HCT116 (cell line): ENCODE measurements around the gene MAPK4. TPM values are rescaled to one million over a fixed set of nuclear protein-coding genes. Genes with fewer than 3 reads are reported as not detected.

Experiments used
- ATAC-seq: fragments of 200-7000 bp; cut with Tn5 transposase; 2 replicates; pipeline ENCODE4 v1.9.1; 2020; ENCODE audit warnings: mild to moderate bottlenecking, moderate library complexity
- BruUV-seq: library from RNA; stranded (reverse); fragments of 400-500 nt; replicated peaks from 2 replicates; lab custom pipeline; 2021; lab: Mats Ljungman, UMichigan
- CTCF ChIA-PET: fragments of 300-600 bp; sonication (Branson Sonifier 250); formaldehyde crosslinking; loops from one replicate; lab custom pipeline; 2021; ENCODE audit warnings: antibody characterized with exemption; lab: Charles Lee
- POLR2A ChIA-PET: fragments of 300-600, 350-600 bp; sonication (Branson Sonifier 250); formaldehyde crosslinking; loops from one replicate; lab custom pipeline; 2021; ENCODE audit warnings: antibody characterized with exemption; lab: Charles Lee
- RAD21 ChIA-PET, 2 experiments: fragments of 300-600 bp; sonication (Branson Sonifier 250); formaldehyde crosslinking; loops; one replicate each; lab custom pipeline; 2023; ENCODE audit warnings: low total read pairs in 2 of 2; ENCODE audit not compliant: uncharacterized antibody in 2 of 2, unreplicated experiment in 2 of 2, low non-redundant PET in 1 of 2; lab: Charles Lee
- DNase-seq: peaks from one replicate; pipeline ENCODE4 v3.0.0-alpha.2; 2010; ENCODE audit warnings: low read depth, low spot score
- H2AFZ ChIP-seq: fragments of 200-600 bp; shearing (Covaris generic), sonication (generic); 2 replicates; pipeline ENCODE4 v1.6.1; 2017; ENCODE audit warnings: low read depth, mixed run types, mixed read lengths, antibody characterized with exemption, low read length; ENCODE audit not compliant: poor library complexity, severe bottlenecking
- H3K27ac ChIP-seq: 2 replicates; pipeline ENCODE4 v1.5.1; 2012; ENCODE audit warnings: low read depth, low read length
- H3K27me3 ChIP-seq: fragments of 200-600 bp; sonication (generic); 2 replicates; pipeline ENCODE4 v1.6.1; 2016; ENCODE audit warnings: mixed run types, low read length, mixed read lengths; ENCODE audit not compliant: insufficient read depth
- H3K36me3 ChIP-seq, 2 experiments: fragments of 200-500 bp in 1 of 2; fragments of 200-600 bp in 1 of 2; sonication (Bioruptor generic) in 1 of 2; sonication (generic) in 1 of 2; 2 replicates each; pipeline versions ENCODE4 v1.5.1 to v1.6.1; 2014 to 2016; ENCODE audit warnings: low read length in 2 of 2, inconsistent platforms in 1 of 2, mixed read lengths in 1 of 2, mixed run types in 1 of 2; ENCODE audit not compliant: insufficient read depth in 2 of 2, control insufficient read depth in 1 of 2
- H3K4me1 ChIP-seq, 2 experiments: fragments of 200-600 bp in 1 of 2; sonication (generic) in 1 of 2; 2 replicates each; pipeline versions ENCODE4 v1.5.1 to v1.6.1; 2012 to 2017; ENCODE audit warnings: low read length in 2 of 2, inconsistent platforms in 1 of 2, mild to moderate bottlenecking in 1 of 2, mixed read lengths in 1 of 2, mixed run types in 1 of 2, moderate library complexity in 1 of 2; ENCODE audit not compliant: insufficient read depth in 2 of 2, control insufficient read depth in 1 of 2
- H3K4me2 ChIP-seq: fragments of 200-600 bp; sonication (generic); 2 replicates; pipeline ENCODE4 v1.6.1; 2017; ENCODE audit warnings: mixed run types, low read length, mixed read lengths
- H3K4me3 ChIP-seq, 2 experiments: fragments of 200-600 bp in 1 of 2; sonication (generic) in 1 of 2; replicated peaks in 1 of 2; 2 replicates each; pipeline ENCODE4 v1.5.1; 2011 to 2016; ENCODE audit warnings: low read length in 2 of 2, control low read depth in 1 of 2, low read depth in 1 of 2, mild to moderate bottlenecking in 1 of 2, mixed read lengths in 1 of 2, mixed run types in 1 of 2
- H3K79me2 ChIP-seq: fragments of 200-600 bp; sonication (generic); 2 replicates; pipeline ENCODE4 v1.6.1; 2017; ENCODE audit warnings: mild to moderate bottlenecking, mixed run types, low read length, moderate library complexity, mixed read lengths; ENCODE audit not compliant: insufficient read depth
- H3K9ac ChIP-seq: fragments of 200-600 bp; sonication (generic); 2 replicates; pipeline ENCODE4 v1.6.1; 2016; ENCODE audit warnings: low read length, mixed read lengths
- H3K9me2 ChIP-seq: fragments of 200-600 bp; sonication (generic), shearing (Covaris generic); 2 replicates; pipeline ENCODE4 v1.6.1; 2017; ENCODE audit warnings: mixed run types, mild to moderate bottlenecking, moderate library complexity; ENCODE audit not compliant: insufficient read depth
- H3K9me3 ChIP-seq, 2 experiments: fragments of 200-500 bp in 1 of 2; fragments of 200-600 bp in 1 of 2; sonication (Bioruptor generic) in 1 of 2; sonication (generic) in 1 of 2; 2 replicates each; pipeline ENCODE4 v1.6.1; 2014 to 2017; ENCODE audit warnings: low read length in 2 of 2, mixed read lengths in 2 of 2, inconsistent platforms in 1 of 2, low read depth in 1 of 2, mild to moderate bottlenecking in 1 of 2, mixed run types in 1 of 2, moderate library complexity in 1 of 2; ENCODE audit not compliant: control insufficient read depth in 1 of 2, insufficient read depth in 1 of 2
- H4K20me1 ChIP-seq: fragments of 200-600 bp; sonication (generic), shearing (Covaris generic); 2 replicates; pipeline ENCODE4 v1.6.1; 2017; ENCODE audit warnings: mixed run types, mild to moderate bottlenecking, moderate library complexity; ENCODE audit not compliant: insufficient read depth
- CBX3 ChIP-seq: IDR thresholded peaks from 2 replicates; pipeline ENCODE4 v1.6.1; 2012; ENCODE audit warnings: low read depth
- CEBPB ChIP-seq: IDR thresholded peaks from 2 replicates; pipeline ENCODE4 v1.6.1; 2012; ENCODE audit warnings: low read depth
- EGR1 ChIP-seq: IDR thresholded peaks from 2 replicates; pipeline ENCODE4 v1.6.1; 2012; ENCODE audit warnings: low read depth
- ELF1 ChIP-seq: IDR thresholded peaks from 2 replicates; pipeline ENCODE4 v1.6.1; 2012; ENCODE audit warnings: low read depth, borderline replicate concordance
- EZH2 ChIP-seq: fragments of 200-600 bp; sonication (generic); IDR thresholded peaks from 2 replicates; pipeline ENCODE4 v1.6.1; 2017; ENCODE audit warnings: antibody characterized with exemption, mixed run types
- EZH2phosphoT487 ChIP-seq: fragments of 200-600 bp; IDR thresholded peaks from 2 replicates; pipeline ENCODE4 v1.6.1; 2018; ENCODE audit warnings: antibody characterized with exemption, borderline replicate concordance
- FOSL1 ChIP-seq: IDR thresholded peaks from 2 replicates; pipeline ENCODE4 v1.6.1; 2012; ENCODE audit warnings: low read depth
- POLR2AphosphoS5 ChIP-seq: IDR thresholded peaks from 2 replicates; pipeline ENCODE4 v1.6.1; 2011; ENCODE audit warnings: mild to moderate bottlenecking, low read depth, low read length, moderate library complexity
- RAD21 ChIP-seq: IDR thresholded peaks from 2 replicates; pipeline ENCODE4 v1.6.1; 2012; ENCODE audit warnings: low read depth, mild to moderate bottlenecking
- SIN3A ChIP-seq: IDR thresholded peaks from 2 replicates; pipeline ENCODE4 v1.6.1; 2012; ENCODE audit warnings: low read depth
- SP1 ChIP-seq: IDR thresholded peaks from 2 replicates; pipeline ENCODE4 v1.6.1; 2012; ENCODE audit warnings: low read depth
- SRF ChIP-seq: IDR thresholded peaks from 2 replicates; pipeline ENCODE4 v1.6.1; 2012; ENCODE audit warnings: low read depth
- TCF7L2 ChIP-seq: IDR thresholded peaks from 2 replicates; pipeline ENCODE4 v1.7.0; 2011; ENCODE audit warnings: borderline replicate concordance, inconsistent platforms; ENCODE audit not compliant: insufficient read depth, insufficient read length; ENCODE audit errors: extremely low read depth
- YY1 ChIP-seq: IDR thresholded peaks from 2 replicates; pipeline ENCODE4 v1.6.1; 2011; ENCODE audit warnings: low read length, low read depth, moderate library complexity, mild to moderate bottlenecking; ENCODE audit not compliant: insufficient replicate concordance; ENCODE audit errors: extremely low read depth
- ZFX ChIP-seq: fragments of 450-650 bp; IDR thresholded peaks from 2 replicates; pipeline ENCODE4 v1.6.1; 2017
- ZNF274 ChIP-seq: fragments of 200-500 bp; sonication (Bioruptor generic); IDR thresholded peaks from 2 replicates; pipeline ENCODE4 v1.6.1; 2014; ENCODE audit warnings: mild to moderate bottlenecking, low read depth, low read length, inconsistent platforms
- intact Hi-C: fragments of 100-400 bp; cut with micrococcal nuclease; formaldehyde crosslinking; loops from 2 replicates; pipeline ENCODE4 v1.10.0; 2022
- total RNA-seq: library from RNA; stranded (reverse); gene quantifications from one replicate; pipeline ENCODE4 v1.2.1, GENCODE V29; 2021; ENCODE audit not compliant: unreplicated experiment
- TF ChIP-seq, protein P1 (sequence below): IDR thresholded peaks from 2 replicates; pipeline ENCODE4 v1.6.1; 2011; ENCODE audit warnings: mild to moderate bottlenecking, low read length, moderate library complexity; ENCODE audit not compliant: insufficient replicate concordance; ENCODE audit errors: extremely low read depth
- TF ChIP-seq, protein P2 (sequence below): IDR thresholded peaks from 2 replicates; pipeline ENCODE4 v1.6.1; 2012

MAPK4 gene
- total RNA-seq, 1 experiment from 2014 or later: 0.89 TPM

DNA sequence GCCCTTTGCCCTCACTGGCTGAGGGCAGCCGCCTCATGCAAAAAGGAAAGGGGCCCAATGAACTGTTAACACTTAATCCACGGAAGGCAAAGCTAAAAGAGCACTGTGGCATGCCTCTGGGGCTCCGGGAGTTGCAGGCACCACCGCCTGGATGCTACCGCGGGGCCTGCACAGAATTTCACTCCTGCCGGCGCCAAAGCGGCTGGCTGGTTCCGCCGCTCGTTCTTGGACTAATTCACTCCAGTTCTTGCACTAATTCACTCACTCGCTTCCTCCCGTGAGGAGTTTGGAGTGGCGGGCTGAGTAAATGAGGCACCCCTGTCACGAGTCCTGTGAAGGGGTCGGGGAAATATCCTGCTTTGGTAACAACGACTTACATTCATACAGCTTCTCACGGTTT lies 14.0 kb upstream of the MAPK4 start:
- DNase-seq: no peak
- H3K9me2 ChIP-seq: no peaks in the 10 kb centered on the region
- no peaks in the 10 kb centered on the region for H3K36me3 ChIP-seq
- POLR2A ChIA-PET: interaction anchor here (0.6 kb wide), 1 partner anchor 246 kb away, joined by 5 read pairs; no protein-coding TSS in a partner anchor
- H3K9me3 ChIP-seq: no peaks in the 10 kb centered on the region
- ATAC-seq: no peak
- H4K20me1 ChIP-seq: no peaks in the 10 kb centered on the region
- H3K27me3 ChIP-seq: no peaks in the 10 kb centered on the region
- TF ChIP-seq POLR2AphosphoS5: no peak
- no peak for TF ChIP-seq CBX3
- TF ChIP-seq, protein P1, sequence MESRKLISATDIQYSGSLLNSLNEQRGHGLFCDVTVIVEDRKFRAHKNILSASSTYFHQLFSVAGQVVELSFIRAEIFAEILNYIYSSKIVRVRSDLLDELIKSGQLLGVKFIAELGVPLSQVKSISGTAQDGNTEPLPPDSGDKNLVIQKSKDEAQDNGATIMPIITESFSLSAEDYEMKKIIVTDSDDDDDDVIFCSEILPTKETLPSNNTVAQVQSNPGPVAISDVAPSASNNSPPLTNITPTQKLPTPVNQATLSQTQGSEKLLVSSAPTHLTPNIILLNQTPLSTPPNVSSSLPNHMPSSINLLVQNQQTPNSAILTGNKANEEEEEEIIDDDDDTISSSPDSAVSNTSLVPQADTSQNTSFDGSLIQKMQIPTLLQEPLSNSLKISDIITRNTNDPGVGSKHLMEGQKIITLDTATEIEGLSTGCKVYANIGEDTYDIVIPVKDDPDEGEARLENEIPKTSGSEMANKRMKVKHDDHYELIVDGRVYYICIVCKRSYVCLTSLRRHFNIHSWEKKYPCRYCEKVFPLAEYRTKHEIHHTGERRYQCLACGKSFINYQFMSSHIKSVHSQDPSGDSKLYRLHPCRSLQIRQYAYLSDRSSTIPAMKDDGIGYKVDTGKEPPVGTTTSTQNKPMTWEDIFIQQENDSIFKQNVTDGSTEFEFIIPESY: no peak
- no peak for TF ChIP-seq EZH2phosphoT487
- TF ChIP-seq ELF1: no peak
- TF ChIP-seq SIN3A: no peak
- no peak for TF ChIP-seq ZNF274
- TF ChIP-seq RAD21: no peak
- TF ChIP-seq SRF: no peak
- TF ChIP-seq SP1: no peak
- TF ChIP-seq, all 23 proteins: peak for 0
- Histone ChIP-seq H3K4me1 (no peaks in the 10 kb centered on the region), H3K79me2 (no peaks in the 10 kb centered on the region), H3K27ac (no peak overlapping the region), H3K4me3 (no peak overlapping the region), H3K4me2 (no peak overlapping the region), H2AFZ (no peak overlapping the region), H3K9ac (no peak overlapping the region)
- BruUV-seq: no TSS peak
- intact Hi-C loops: no loop called here
- CTCF ChIA-PET: no interaction called here
- RAD21 ChIA-PET: no interaction called here

DNA sequence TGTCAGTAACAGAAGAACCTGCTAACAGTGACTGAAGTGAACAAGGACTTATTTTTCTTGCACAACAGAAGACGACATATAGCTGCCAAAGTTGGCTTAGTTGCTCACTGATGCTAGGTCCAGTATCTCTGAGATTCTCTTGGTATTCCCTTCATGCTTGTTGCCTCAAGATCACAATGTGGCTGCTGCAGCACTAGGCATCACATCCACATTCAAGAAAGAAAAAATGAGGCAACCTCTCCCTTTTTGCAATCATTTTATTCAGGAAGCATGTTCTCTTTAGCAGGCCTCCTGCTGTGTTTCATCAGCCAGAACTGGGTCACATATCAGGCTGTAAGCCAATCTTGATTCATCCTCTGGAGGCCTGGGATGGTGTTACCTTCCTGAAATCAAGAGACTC lies 11.7 kb upstream of the MAPK4 start:
- no peaks in the 10 kb centered on the region for H3K36me3 ChIP-seq
- intact Hi-C loops: no loop called here
- H3K9me3 ChIP-seq: no peaks in the 10 kb centered on the region
- RAD21 ChIA-PET: no interaction called here
- H3K79me2 ChIP-seq: no peaks in the 10 kb centered on the region
- H4K20me1 ChIP-seq: no peaks in the 10 kb centered on the region
- 0 out of 2 replicates have a peak, but pooled peaks cover under 1% of the 10 kb centered on the region for H3K27me3 ChIP-seq
- H3K27ac ChIP-seq: no peak overlapping the region
- no TSS peak for BruUV-seq
- CTCF ChIA-PET: no interaction called here
- no peaks in the 10 kb centered on the region for H3K9me2 ChIP-seq
- POLR2A ChIA-PET: no interaction called here
- H3K4me1 ChIP-seq: no peaks in the 10 kb centered on the region
- no peak overlapping the region for H3K4me3 ChIP-seq
- no peak overlapping the region for H2AFZ ChIP-seq
- no peak for DNase-seq
- no peak overlapping the region for H3K9ac ChIP-seq
- ATAC-seq: no peak
- H3K4me2 ChIP-seq: no peak overlapping the region
- TF ChIP-seq TCF7L2: no peak
- TF ChIP-seq EGR1: no peak
- TF ChIP-seq, protein P1: no peak
- no peak for TF ChIP-seq CEBPB
- TF ChIP-seq RAD21: no peak
- TF ChIP-seq SRF: no peak
- no peak for TF ChIP-seq ZFX
- no peak for TF ChIP-seq CBX3
- TF ChIP-seq EZH2: no peak
- TF ChIP-seq YY1: no peak
- TF ChIP-seq FOSL1: no peak
- TF ChIP-seq ZNF274: no peak
- TF ChIP-seq EZH2phosphoT487: no peak
- TF ChIP-seq, protein P2, sequence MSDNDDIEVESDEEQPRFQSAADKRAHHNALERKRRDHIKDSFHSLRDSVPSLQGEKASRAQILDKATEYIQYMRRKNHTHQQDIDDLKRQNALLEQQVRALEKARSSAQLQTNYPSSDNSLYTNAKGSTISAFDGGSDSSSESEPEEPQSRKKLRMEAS: no peak
- no peak for TF ChIP-seq SIN3A
